ENCODE results near the gene GCNT2.

GRCh38 chr6:10516953-10517352 is 4.2 kb upstream of the GCNT2 start:
- TF ChIP-seq YY1 (IDR thresholded peaks at IDR 0.05; ENCODE audit: insufficient read depth, insufficient read length) = no peak
- TF ChIP-seq ZNF274 (IDR thresholded peaks at IDR 0.05; ENCODE audit: low read depth, low read length) = no peak
- TF ChIP-seq SUZ12 (IDR thresholded peaks at IDR 0.05; ENCODE audit: extremely low read depth, insufficient read depth, insufficient read length) = no peak
